Endothelial cell (in vitro differentiated cells): Measurements from ENCODE around the gene ST7. TPM values are rescaled to one million over a fixed set of nuclear protein-coding genes. Genes with fewer than 3 reads are reported as not detected.

ENCODE experiments used
- DNase-seq: peaks from one replicate; pipeline ENCODE4 v3.0.0; 2021; ENCODE audit warnings: low spot score
- H3K27ac Mint-ChIP-seq: one replicate; pipeline ENCODE4 v1.8.0; 2021; ENCODE audit warnings: mixed read lengths, inconsistent platforms; ENCODE audit not compliant: unreplicated experiment
- H3K27me3 Mint-ChIP-seq: one replicate; pipeline ENCODE4 v1.8.0; 2021; ENCODE audit warnings: mild to moderate bottlenecking, moderate library complexity, mixed read lengths, inconsistent platforms; ENCODE audit not compliant: unreplicated experiment
- H3K36me3 Mint-ChIP-seq: one replicate; pipeline ENCODE4 v1.8.0; 2021; ENCODE audit warnings: mild to moderate bottlenecking, low read depth, mixed read lengths, inconsistent platforms; ENCODE audit not compliant: unreplicated experiment
- H3K4me1 Mint-ChIP-seq: one replicate; pipeline ENCODE4 v1.8.0; 2021; ENCODE audit warnings: mild to moderate bottlenecking, mixed read lengths, inconsistent platforms; ENCODE audit not compliant: unreplicated experiment
- H3K4me3 Mint-ChIP-seq: one replicate; pipeline ENCODE4 v1.8.0; 2021; ENCODE audit warnings: mild to moderate bottlenecking, mixed read lengths, inconsistent platforms; ENCODE audit not compliant: unreplicated experiment
- H3K9me3 Mint-ChIP-seq: one replicate; pipeline ENCODE4 v1.8.0; 2021; ENCODE audit warnings: mixed read lengths, inconsistent platforms; ENCODE audit not compliant: unreplicated experiment
- microRNA-seq: library from miRNA; unstranded; fragments of <30 nt; microRNA quantifications from one replicate; pipeline ENCODE4, GENCODE V29; 2020; ENCODE audit not compliant: unreplicated experiment
- total RNA-seq: library from RNA; stranded (reverse); fragmentation: NEBNext Ultra II Directional; extraction: Animal tissue kit (Norgen Biotek cat#: 25700); gene quantifications from one replicate; pipeline ENCODE4 v1.2.1, GENCODE V29; 2021; ENCODE audit not compliant: unreplicated experiment
- TF ChIP-seq, protein P1 (sequence below): fragments of 200-600 bp; sonication (generic); IDR thresholded peaks from one replicate; pipeline ENCODE4 v1.5.0; 2021; ENCODE audit warnings: antibody characterized with exemption; ENCODE audit not compliant: unreplicated experiment

Gene ST7
- total RNA-seq, 1 donor from 2014 or later, result 44.1 TPM

- no peak for DNase-seq
- Mint-ChIP-seq H3K27ac (no peak overlapping the region), H3K9me3 (no peaks in the 10 kb centered on the region), H3K4me3 (no peak overlapping the region), H3K4me1 (peaks cover 7% of the 10 kb centered on the region), H3K36me3 (peaks cover 4% of the 10 kb centered on the region), H3K27me3 (peaks cover 3% of the 10 kb centered on the region)
- TF ChIP-seq, protein P1, sequence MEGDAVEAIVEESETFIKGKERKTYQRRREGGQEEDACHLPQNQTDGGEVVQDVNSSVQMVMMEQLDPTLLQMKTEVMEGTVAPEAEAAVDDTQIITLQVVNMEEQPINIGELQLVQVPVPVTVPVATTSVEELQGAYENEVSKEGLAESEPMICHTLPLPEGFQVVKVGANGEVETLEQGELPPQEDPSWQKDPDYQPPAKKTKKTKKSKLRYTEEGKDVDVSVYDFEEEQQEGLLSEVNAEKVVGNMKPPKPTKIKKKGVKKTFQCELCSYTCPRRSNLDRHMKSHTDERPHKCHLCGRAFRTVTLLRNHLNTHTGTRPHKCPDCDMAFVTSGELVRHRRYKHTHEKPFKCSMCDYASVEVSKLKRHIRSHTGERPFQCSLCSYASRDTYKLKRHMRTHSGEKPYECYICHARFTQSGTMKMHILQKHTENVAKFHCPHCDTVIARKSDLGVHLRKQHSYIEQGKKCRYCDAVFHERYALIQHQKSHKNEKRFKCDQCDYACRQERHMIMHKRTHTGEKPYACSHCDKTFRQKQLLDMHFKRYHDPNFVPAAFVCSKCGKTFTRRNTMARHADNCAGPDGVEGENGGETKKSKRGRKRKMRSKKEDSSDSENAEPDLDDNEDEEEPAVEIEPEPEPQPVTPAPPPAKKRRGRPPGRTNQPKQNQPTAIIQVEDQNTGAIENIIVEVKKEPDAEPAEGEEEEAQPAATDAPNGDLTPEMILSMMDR, result no peak
Observed at GRCh38 chr7:117279203-117279602, 325.9 kb downstream of the ST7 start.

Small RNA genes within 50 kb of the gene (microRNA-seq; reads per million reads assigned to microRNA genes)
- gene MIR6132, result 0.21 reads per million

Other genes with a start within 250 kb of the ST7 start
- 195 TPM for gene CAPZA2, start 90.9 kb upstream of the ST7 start, total RNA-seq